Fibroblast of skin of left biceps (primary cell): ENCODE data around the gene PHOSPHO2.
A peak's percentile ranks its signal among the peaks of the same experiment; 100 is the strongest.
"Not testable (repeated sequence)": the region's sequence is repeated elsewhere in the genome, so short reads cannot be mapped to it uniquely, and the experiment has no call there.

Source experiments
- DNase-seq, 2 experiments: peaks; one replicate each; pipeline ENCODE4 v3.0.0-alpha.2; 2013; ENCODE audit warnings: low read depth in 2 of 2

The PHOSPHO2 gene

GRCh38 chr2:169683425-169684134 lies 10.7 kb upstream of the PHOSPHO2 start:
- DNase-seq = no peak

- no peak for DNase-seq
These were observed 10.1 kb upstream of the PHOSPHO2 start for GRCh38 chr2:169684135-169684565.

GRCh38 chr2:169684712-169685111 lies 9.6 kb upstream of the PHOSPHO2 start:
- DNase-seq = not testable (repeated sequence)

GRCh38 chr2:169686825-169687224 lies 7.4 kb upstream of the PHOSPHO2 start:
- DNase-seq = not testable (repeated sequence)

GRCh38 chr2:169687943-169688342 lies 6.3 kb upstream of the PHOSPHO2 start:
- not testable (repeated sequence) for DNase-seq

GRCh38 chr2:169690958-169691357 lies 3.3 kb upstream of the PHOSPHO2 start:
- DNase-seq = no peak

- DNase-seq = no peak
These were observed 1.6 kb upstream of the PHOSPHO2 start for GRCh38 chr2:169692718-169693117.

GRCh38 chr2:169693360-169693759 lies 909 bp upstream of the PHOSPHO2 start:
- DNase-seq = no peak

GRCh38 chr2:169694894-169695260 lies 608 bp downstream of the PHOSPHO2 start:
- DNase-seq = no peak

GRCh38 chr2:169696381-169696780 lies 2.1 kb downstream of the PHOSPHO2 start:
- no peak for DNase-seq

- not testable (repeated sequence) for DNase-seq
These were observed 4.9 kb downstream of the PHOSPHO2 start for GRCh38 chr2:169699173-169699572.

GRCh38 chr2:169702996-169703395 lies 8.7 kb downstream of the PHOSPHO2 start:
- no peak for DNase-seq

GRCh38 chr2:169704160-169704708 lies 10.0 kb downstream of the PHOSPHO2 start:
- no peak for DNase-seq

GRCh38 chr2:169705927-169706326 lies 11.7 kb downstream of the PHOSPHO2 start:
- peak; percentile 75 to 78 for DNase-seq

GRCh38 chr2:169707626-169708025 lies 13.4 kb downstream of the PHOSPHO2 start:
- no peak for DNase-seq

- no peak for DNase-seq
These were observed 15.1 kb downstream of the PHOSPHO2 start for GRCh38 chr2:169709331-169709730.

- no peak for DNase-seq
These were observed 15.7 kb downstream of the PHOSPHO2 start for GRCh38 chr2:169709981-169710380.

GRCh38 chr2:169711751-169712509 lies 17.7 kb downstream of the PHOSPHO2 start:
- no peak for DNase-seq

GRCh38 chr2:169712791-169713227 lies 18.5 kb downstream of the PHOSPHO2 start:
- DNase-seq = no peak

- no peak for DNase-seq
These were observed 19.1 kb downstream of the PHOSPHO2 start for GRCh38 chr2:169713331-169713730.

- no peak for DNase-seq
These were observed 20.4 kb downstream of the PHOSPHO2 start for GRCh38 chr2:169714699-169715098.

GRCh38 chr2:169715379-169716237 lies 21.3 kb downstream of the PHOSPHO2 start:
- no peak for DNase-seq
